ENCODE measurements around the gene SBF2. TPM values are rescaled to one million over a fixed set of nuclear protein-coding genes. Genes with fewer than 3 reads are reported as not detected.

SBF2 gene
- total and polyA plus RNA-seq, 2 donors (not counting 1 experiment from before 2014, with no cell fraction given): 5.6 to 17.7 TPM

DNA sequence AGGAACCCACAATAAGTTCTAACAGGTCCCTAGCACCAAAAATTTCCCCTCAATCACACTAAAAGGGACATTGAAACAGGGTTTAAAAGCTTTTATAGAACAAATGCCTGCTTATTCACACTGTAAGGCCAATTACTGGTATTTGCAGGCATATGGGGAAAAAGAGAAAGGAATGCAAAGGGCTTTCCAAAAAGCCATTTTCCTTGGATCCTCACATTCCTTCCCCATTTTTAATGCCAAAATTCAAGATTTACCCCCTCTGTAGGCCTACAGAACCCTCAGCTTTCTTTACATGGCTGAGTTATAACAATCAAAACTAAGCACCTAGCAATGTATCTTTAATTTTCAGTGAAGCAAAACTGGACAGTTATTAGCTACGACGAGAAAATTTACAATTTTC, 102.0 kb downstream of the SBF2 start:
- intact Hi-C loops (cut with micrococcal nuclease): no loop called here
- ATAC-seq (ENCODE audit: low read depth): no peak

DNA sequence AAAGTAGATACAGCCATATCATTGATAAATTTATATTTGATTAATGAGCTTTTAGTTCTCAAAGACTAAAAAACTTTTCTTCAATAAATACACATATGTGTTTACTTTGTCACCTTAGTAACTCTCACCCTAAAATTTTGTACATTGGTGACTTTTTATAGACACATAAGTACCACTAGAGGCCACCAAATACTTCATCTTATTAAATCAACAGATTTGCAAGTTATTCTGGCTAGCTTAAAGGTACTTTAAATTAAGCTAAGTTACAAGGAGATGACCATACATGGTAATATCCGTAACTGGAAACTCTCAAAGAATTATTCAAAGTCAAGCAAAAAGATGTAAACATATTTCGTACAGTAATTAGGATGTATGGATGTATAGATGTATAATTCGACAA, 112.2 kb downstream of the SBF2 start:
- no peak overlapping the region for H3K27ac ChIP-seq (ENCODE audit: low read length in 2 of 2)
- no peaks in the 10 kb centered on the region for H3K9me3 Mint-ChIP-seq (ENCODE audit: insufficient read depth)
- ATAC-seq (ENCODE audit: low read depth) (no peak), DNase-seq (no peak)
- no peak overlapping the region for H3K9ac ChIP-seq (ENCODE audit: low read length)
- ChIA-PET POLR2A (no interaction called here), CTCF (interaction anchor here (0.9 to 1.8 kb wide), 5 partner anchors 9 to 145 kb away, joined by 3 to 6 read pairs (median 4); no protein-coding TSS in a partner anchor)
- no peaks in the 10 kb centered on the region for H3K27me3 ChIP-seq (replicated peaks in 1 of 4; ENCODE audit: control extremely low read depth in 1 of 4, control insufficient read depth in 3 of 4, insufficient read depth in 4 of 4, low read length in 3 of 4)
- 71% methylated on average over 1 of the region's 3 CpGs for WGBS (ENCODE audit: insufficient coverage)
- no peak overlapping the region for H3K4me3 ChIP-seq (ENCODE audit: control extremely low read depth in 1 of 5, extremely low read depth in 1 of 5, insufficient read depth in 1 of 5, low read depth in 2 of 5, low read length in 4 of 5)
- no peaks in the 10 kb centered on the region for H3K4me1 ChIP-seq (ENCODE audit: control insufficient read depth in 2 of 2, insufficient read depth in 2 of 2, low read length in 2 of 2)
- H2AFZ ChIP-seq (ENCODE audit: insufficient read depth, low read depth, low read length, poor library complexity, severe bottlenecking): no peak overlapping the region
- no peaks in the 10 kb centered on the region for H3K4me1 Mint-ChIP-seq
- TF ChIP-seq, protein P1, sequence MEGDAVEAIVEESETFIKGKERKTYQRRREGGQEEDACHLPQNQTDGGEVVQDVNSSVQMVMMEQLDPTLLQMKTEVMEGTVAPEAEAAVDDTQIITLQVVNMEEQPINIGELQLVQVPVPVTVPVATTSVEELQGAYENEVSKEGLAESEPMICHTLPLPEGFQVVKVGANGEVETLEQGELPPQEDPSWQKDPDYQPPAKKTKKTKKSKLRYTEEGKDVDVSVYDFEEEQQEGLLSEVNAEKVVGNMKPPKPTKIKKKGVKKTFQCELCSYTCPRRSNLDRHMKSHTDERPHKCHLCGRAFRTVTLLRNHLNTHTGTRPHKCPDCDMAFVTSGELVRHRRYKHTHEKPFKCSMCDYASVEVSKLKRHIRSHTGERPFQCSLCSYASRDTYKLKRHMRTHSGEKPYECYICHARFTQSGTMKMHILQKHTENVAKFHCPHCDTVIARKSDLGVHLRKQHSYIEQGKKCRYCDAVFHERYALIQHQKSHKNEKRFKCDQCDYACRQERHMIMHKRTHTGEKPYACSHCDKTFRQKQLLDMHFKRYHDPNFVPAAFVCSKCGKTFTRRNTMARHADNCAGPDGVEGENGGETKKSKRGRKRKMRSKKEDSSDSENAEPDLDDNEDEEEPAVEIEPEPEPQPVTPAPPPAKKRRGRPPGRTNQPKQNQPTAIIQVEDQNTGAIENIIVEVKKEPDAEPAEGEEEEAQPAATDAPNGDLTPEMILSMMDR (IDR thresholded peaks at IDR 0.05): no peak
- TF ChIP-seq EZH2 (IDR thresholded peaks at IDR 0.05; ENCODE audit: borderline replicate concordance, insufficient read depth, low read depth, low read length, poor library complexity, severe bottlenecking): no peak
- H3K4me2 ChIP-seq (replicated peaks; ENCODE audit: low read depth, low read length, poor library complexity, severe bottlenecking): no peak overlapping the region
- intact Hi-C loops (cut with micrococcal nuclease): no loop called here
- no peaks in the 10 kb centered on the region for H3K79me2 ChIP-seq (ENCODE audit: control insufficient read depth, insufficient read depth, low read length)
- H4K20me1 ChIP-seq (ENCODE audit: control insufficient read depth, insufficient read depth, low read length, poor library complexity, severe bottlenecking): no peaks in the 10 kb centered on the region
- H3K36me3 ChIP-seq (replicated peaks in 1 of 2; ENCODE audit: control extremely low read depth in 1 of 2, control insufficient read depth in 1 of 2, extremely low read depth in 1 of 2, insufficient read depth in 2 of 2, low read length in 1 of 2): no peaks in the 10 kb centered on the region
- no peak overlapping the region for H3K4me3 Mint-ChIP-seq
- H3K9me3 ChIP-seq (ENCODE audit: control extremely low read depth in 1 of 3, control insufficient read depth in 2 of 3, insufficient read depth in 1 of 3, low read length in 2 of 3): no peaks in the 10 kb centered on the region
- H3K27ac Mint-ChIP-seq: no peak overlapping the region
- no peaks in the 10 kb centered on the region for H3K27me3 Mint-ChIP-seq

More for the DNA sequence above, 102.0 kb downstream of the SBF2 start:
- no peak for DNase-seq
- Histone ChIP-seq H3K36me3 (replicated peaks in 1 of 2; ENCODE audit: control extremely low read depth in 1 of 2, control insufficient read depth in 1 of 2, extremely low read depth in 1 of 2, insufficient read depth in 2 of 2, low read length in 1 of 2) (no peaks in the 10 kb centered on the region), H3K4me3 (ENCODE audit: control extremely low read depth in 1 of 5, extremely low read depth in 1 of 5, insufficient read depth in 1 of 5, low read depth in 2 of 5, low read length in 4 of 5) (no peak overlapping the region), H3K9me3 (ENCODE audit: control extremely low read depth in 1 of 3, control insufficient read depth in 2 of 3, insufficient read depth in 1 of 3, low read length in 2 of 3) (no peaks in the 10 kb centered on the region), H3K9ac (ENCODE audit: low read length) (no peak overlapping the region), H3K79me2 (ENCODE audit: control insufficient read depth, insufficient read depth, low read length) (no peaks in the 10 kb centered on the region), H2AFZ (ENCODE audit: insufficient read depth, low read depth, low read length, poor library complexity, severe bottlenecking) (no peak overlapping the region), H3K4me2 (replicated peaks; ENCODE audit: low read depth, low read length, poor library complexity, severe bottlenecking) (no peak overlapping the region), H3K27me3 (replicated peaks in 1 of 4; ENCODE audit: control extremely low read depth in 1 of 4, control insufficient read depth in 3 of 4, insufficient read depth in 4 of 4, low read length in 3 of 4) (peaks cover 0 to 2% (median 0%) of the 10 kb centered on the region in 4 experiments), H4K20me1 (ENCODE audit: control insufficient read depth, insufficient read depth, low read length, poor library complexity, severe bottlenecking) (no peaks in the 10 kb centered on the region), H3K27ac (ENCODE audit: low read length in 2 of 2) (no peak overlapping the region), H3K4me1 (ENCODE audit: control insufficient read depth in 2 of 2, insufficient read depth in 2 of 2, low read length in 2 of 2) (no peaks in the 10 kb centered on the region)
- Mint-ChIP-seq H3K27ac (no peak overlapping the region), H3K27me3 (peaks cover 2% of the 10 kb centered on the region), H3K4me1 (no peaks in the 10 kb centered on the region), H3K4me3 (no peak overlapping the region), H3K9me3 (ENCODE audit: insufficient read depth) (no peaks in the 10 kb centered on the region)
- POLR2A ChIA-PET: no interaction called here
- CTCF ChIA-PET: interaction anchor here (0.5 kb wide), 1 partner anchor 1694 kb away, joined by 3 read pairs; no protein-coding TSS in a partner anchor
- TF ChIP-seq EZH2 (IDR thresholded peaks at IDR 0.05; ENCODE audit: borderline replicate concordance, insufficient read depth, low read depth, low read length, poor library complexity, severe bottlenecking): no peak
- TF ChIP-seq, protein P1 (IDR thresholded peaks at IDR 0.05): no peak
- no CpG with 5 or more reads among the region's 2 CpGs for whole genome bisulfite sequencing (ENCODE audit: insufficient coverage)

Measured in B cell (primary cell).